Brain microvascular endothelial cell (primary cell): ENCODE data around the gene NAP1L1.

Source experiments
- DNase-seq: peaks from one replicate; pipeline ENCODE4 v3.0.0-alpha.2; 2020
- H3K27ac ChIP-seq: fragments of 250-450 bp; sonication (Bioruptor Pico); 2 replicates; pipeline ENCODE4 v1.5.1; 2020; ENCODE audit warnings: mild to moderate bottlenecking, moderate library complexity
- H3K27me3 ChIP-seq: fragments of 250-450 bp; sonication (Bioruptor Pico); replicated peaks from 2 replicates; pipeline ENCODE4 v1.5.1; 2020; ENCODE audit warnings: mild to moderate bottlenecking
- H3K36me3 ChIP-seq: fragments of 250-450 bp; sonication (Bioruptor Pico); replicated peaks from 2 replicates; pipeline ENCODE4 v1.5.1; 2020; ENCODE audit warnings: mild to moderate bottlenecking
- H3K4me3 ChIP-seq: 2 replicates; pipeline ENCODE4 v1.5.1; 2011; ENCODE audit warnings: low read depth, mild to moderate bottlenecking, control low read depth, low read length, moderate library complexity
- in situ Hi-C: cut with HindIII; loops from 2 replicates; pipeline ENCODE4 v1.10.0; 2017; ENCODE audit warnings: low sequenced_read_pairs, low pct_ligation_motif_present
- TF ChIP-seq, protein P1 (sequence below): IDR thresholded peaks from 2 replicates; pipeline ENCODE4 v1.5.1; 2011; ENCODE audit warnings: low read depth, mild to moderate bottlenecking, moderate library complexity, low read length, control low read depth, inconsistent platforms; ENCODE audit errors: missing control alignments

Gene NAP1L1

DNA sequence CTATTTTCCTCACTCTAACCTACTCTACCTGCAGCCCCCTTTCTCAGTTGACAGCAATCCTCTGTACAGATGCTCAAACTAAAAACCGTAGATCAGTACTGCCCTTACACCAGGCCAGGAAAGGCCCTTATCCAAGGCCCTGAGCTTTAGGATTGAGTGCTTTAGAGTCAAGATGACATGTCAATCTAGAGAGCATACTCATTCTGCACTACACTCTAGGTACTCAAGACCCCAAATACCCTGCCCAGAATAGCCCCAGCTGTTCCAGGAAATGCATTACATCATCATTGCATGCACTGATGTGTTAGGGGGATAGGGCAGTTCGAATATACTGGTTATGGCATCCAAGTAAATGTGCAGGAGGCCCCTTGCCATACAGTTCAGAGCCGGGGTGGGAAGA lies 49.4 kb downstream of the NAP1L1 start:
- Histone ChIP-seq H3K27me3 (no peaks in the 10 kb centered on the region), H3K27ac (no peak overlapping the region), H3K4me3 (no peak overlapping the region), H3K36me3 (peaks cover 12% of the 10 kb centered on the region)
- in situ Hi-C loops, result loop anchor here (25.0 kb wide), 1 partner anchor 498 kb away; no protein-coding TSS in a partner anchor
- DNase-seq, result no peak
- TF ChIP-seq, protein P1, sequence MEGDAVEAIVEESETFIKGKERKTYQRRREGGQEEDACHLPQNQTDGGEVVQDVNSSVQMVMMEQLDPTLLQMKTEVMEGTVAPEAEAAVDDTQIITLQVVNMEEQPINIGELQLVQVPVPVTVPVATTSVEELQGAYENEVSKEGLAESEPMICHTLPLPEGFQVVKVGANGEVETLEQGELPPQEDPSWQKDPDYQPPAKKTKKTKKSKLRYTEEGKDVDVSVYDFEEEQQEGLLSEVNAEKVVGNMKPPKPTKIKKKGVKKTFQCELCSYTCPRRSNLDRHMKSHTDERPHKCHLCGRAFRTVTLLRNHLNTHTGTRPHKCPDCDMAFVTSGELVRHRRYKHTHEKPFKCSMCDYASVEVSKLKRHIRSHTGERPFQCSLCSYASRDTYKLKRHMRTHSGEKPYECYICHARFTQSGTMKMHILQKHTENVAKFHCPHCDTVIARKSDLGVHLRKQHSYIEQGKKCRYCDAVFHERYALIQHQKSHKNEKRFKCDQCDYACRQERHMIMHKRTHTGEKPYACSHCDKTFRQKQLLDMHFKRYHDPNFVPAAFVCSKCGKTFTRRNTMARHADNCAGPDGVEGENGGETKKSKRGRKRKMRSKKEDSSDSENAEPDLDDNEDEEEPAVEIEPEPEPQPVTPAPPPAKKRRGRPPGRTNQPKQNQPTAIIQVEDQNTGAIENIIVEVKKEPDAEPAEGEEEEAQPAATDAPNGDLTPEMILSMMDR, result no peak

DNA sequence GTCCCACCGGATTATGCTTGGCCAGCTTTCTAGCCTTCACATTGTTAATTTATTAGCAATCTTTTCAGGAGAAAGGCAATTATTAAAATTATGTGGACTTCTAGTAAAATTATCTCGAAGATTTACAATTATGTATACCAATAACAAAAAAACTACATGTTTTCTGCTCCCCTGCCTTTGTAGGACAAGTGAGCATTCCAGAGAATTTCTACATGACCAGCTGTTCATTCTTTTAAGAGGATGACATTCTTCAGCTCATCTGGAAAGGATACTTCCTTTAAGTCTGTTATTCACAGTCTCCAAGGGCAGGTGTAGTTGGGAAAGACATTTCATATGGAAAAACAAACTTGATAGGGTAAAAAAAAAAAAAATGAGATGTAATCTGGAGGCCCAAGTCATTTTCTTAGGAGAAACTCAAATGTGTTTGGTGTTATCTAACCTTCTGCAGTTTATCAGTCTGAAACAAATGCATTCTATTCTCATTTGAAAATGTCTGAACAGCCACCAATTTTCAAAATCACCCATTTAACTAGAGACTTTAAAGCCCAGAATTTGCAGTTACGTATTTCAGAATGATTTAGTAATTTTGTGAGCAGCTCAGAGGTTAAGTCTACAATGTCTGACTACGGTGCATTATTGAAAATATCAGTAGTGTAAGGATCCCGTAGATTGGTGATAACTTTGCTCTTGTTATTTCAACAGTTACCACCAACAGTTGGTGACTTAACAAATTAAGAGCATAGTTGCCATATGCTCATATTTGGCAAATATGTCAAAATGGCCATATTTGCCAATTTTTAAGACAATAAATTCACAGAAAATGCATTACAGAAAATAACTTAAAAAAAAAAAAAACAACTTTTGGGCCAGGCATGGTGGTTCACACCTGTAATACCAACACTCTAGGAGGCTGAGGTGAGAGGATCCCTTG lies 51.1 kb downstream of the NAP1L1 start:
- Histone ChIP-seq H3K27me3 (no peaks in the 10 kb centered on the region), H3K36me3 (peaks cover 29% of the 10 kb centered on the region), H3K4me3 (peak overlapping the region; percentile 99), H3K27ac (peak overlapping the region; percentile 98)
- in situ Hi-C loops, result loop anchor here (25.0 kb wide), 1 partner anchor 496 kb away; no protein-coding TSS in a partner anchor
- TF ChIP-seq, protein P1, result no peak
- no peak for DNase-seq

DNA sequence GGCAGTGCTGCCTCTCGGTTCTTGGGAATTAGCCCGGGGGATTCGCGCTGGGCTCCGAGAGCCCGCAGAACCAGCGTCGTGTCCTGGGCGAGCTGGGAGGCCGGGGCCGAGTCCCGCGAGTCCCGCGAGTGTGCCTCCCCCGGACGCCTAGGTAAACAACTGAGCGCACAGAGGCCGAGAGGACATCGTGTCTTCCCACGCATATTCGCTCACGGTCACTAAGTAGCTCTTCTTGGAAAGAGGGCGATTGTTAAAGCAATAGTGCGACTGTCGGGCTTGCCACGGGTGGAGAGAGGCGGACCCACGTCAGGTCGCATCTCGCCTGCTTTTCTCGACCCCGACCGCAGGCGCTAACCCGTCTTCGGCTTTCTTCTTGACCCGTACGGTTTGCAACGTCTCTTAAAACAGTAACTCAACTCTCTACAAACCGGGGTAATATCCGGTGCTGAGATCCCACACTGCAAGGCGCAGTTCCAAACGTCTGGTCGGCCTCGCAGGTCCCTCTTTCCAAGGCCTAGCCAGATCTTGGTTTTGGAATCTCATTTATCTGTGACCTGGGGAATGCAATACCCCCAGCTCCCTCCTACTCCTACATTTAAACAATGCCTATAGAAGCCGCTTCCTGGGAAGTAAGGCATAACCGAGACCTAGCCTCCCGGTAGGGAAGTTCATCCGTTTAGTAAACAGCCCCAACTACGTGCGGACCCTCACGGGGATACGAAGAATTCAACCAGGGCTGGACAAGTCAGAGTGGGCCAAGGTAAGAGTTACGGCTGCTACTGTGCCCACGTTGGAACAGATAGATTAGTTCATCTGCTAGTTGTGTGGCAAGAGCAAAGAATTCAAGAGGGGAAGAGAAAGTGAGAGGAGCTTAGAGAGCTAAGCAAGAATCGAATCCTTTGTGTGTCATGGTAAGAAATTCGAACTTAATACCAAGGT lies 52.2 kb downstream of the NAP1L1 start:
- Histone ChIP-seq H3K27me3 (no peaks in the 10 kb centered on the region), H3K27ac (peak overlapping the region; percentile 98), H3K4me3 (peak overlapping the region; percentile 99), H3K36me3 (peaks cover 35% of the 10 kb centered on the region)
- TF ChIP-seq, protein P1, result no peak
- in situ Hi-C loops, result loop anchor here (25.0 kb wide), 1 partner anchor 495 kb away; no protein-coding TSS in a partner anchor
- DNase-seq, result peak; percentile 60

DNA sequence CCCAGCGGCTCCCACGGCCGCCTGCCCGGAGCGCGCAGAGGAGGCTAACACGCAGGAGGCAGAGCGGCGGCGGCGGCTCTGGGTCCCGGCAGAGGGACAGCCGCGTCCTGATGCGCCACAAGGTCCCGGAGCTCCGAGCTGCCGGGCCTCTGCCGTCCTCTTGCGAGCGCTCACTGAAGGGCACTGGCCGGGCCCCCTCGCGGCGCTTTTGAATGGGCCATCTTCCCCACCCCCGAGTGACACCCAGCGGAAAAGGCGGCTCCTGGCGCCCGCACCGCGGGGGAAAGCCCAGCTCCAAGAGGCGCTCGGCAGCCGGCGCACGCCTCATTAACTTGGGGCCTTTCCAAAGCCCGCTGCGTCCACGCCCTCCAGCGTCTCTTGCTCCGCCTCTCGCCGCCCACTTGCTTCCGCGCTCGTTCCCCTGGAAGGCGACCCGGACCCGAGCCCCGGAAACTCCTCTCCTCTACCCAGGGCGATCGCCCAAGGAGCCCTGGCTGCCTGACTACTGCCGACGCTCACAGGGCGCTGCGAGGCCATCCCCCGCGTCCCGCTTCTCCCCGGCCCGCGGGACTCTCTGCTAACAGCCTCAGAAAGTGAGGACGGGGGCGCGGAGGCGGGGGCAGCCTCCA lies 53.0 kb downstream of the NAP1L1 start, which contains the start of gene PHLDA1:
Gene PHLDA1 (minus strand): TSS at position 363 of the 629 bp plus-strand sequence.
- peak; percentile 95 for DNase-seq
- peaks cover 36% of the 10 kb centered on the region for H3K36me3 ChIP-seq
- TF ChIP-seq, protein P1, result peak; percentile 65
- peak within 1 kb of the TSS; percentile 98 for H3K27ac ChIP-seq
- H3K4me3 ChIP-seq, result peak within 1 kb of the TSS; percentile 99
- H3K27me3 ChIP-seq, result no peaks in the 10 kb centered on the region
- in situ Hi-C loops, result loop anchor here (25.0 kb wide), 1 partner anchor 494 kb away; no protein-coding TSS in a partner anchor

DNA sequence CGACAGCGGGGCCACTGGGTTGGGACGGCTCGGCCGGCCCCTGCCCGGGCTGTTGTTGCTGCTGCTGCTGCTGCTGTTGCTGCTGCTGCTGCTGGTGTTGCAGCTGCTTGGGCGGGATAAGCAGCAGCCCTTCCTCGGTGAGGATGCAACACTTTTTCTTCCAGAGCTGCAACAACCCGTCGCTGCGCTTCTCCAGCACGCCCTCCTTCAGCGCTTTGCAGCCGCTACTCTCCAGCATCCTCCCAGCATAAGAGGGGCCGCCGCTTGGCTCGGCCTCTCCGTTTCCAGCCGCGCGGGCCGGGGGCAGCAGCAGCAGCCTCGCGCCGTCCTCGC lies 53.4 kb downstream of the NAP1L1 start:
- peak overlapping the region; percentile 99 for H3K4me3 ChIP-seq
- H3K36me3 ChIP-seq, result peaks cover 36% of the 10 kb centered on the region
- no peaks in the 10 kb centered on the region for H3K27me3 ChIP-seq
- no peak for DNase-seq
- in situ Hi-C loops, result loop anchor here (25.0 kb wide), 1 partner anchor 494 kb away; no protein-coding TSS in a partner anchor
- TF ChIP-seq, protein P1, result no peak
- peak overlapping the region; percentile 98 for H3K27ac ChIP-seq
